ENCODE results near the gene GSTT4.
"Not testable (repeated sequence)": the region's sequence is repeated elsewhere in the genome, so short reads cannot be mapped to it uniquely, and the experiment has no call there.

GSTT4 gene

DNA sequence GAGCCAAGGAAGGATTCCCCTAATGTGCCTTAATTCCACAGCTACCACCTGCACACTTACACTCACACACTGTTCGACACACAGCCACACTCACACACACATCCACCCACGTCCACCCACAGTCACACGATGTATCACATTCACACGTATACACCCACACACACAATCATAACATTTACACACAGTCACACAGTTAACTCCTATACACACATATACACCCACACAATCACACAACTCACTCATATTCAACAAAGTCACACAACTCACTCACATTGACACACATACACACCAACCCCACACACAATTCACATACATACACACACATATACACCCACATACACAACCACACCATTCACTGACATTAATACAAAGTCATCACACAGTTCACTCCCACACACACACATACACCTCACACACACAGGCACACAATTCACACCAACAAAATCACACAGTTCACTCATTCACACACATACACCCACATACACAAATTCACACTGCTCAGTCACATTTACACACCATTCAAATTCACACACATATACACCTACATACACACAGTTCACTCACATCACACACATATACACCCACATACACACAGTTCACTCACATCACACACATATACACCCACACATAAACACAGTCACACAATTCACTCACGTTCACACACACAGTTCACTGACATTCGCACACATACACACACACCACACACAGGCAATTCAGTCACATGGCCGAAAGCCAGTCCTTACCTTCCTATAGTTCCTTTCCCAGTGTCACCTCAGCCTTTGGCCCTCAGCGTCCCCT, 50.9 kb downstream of the GSTT4 start:
- not testable (repeated sequence) for DNase-seq (ENCODE audit: low read depth in 4 of 4, low spot score in 1 of 4)

DNA sequence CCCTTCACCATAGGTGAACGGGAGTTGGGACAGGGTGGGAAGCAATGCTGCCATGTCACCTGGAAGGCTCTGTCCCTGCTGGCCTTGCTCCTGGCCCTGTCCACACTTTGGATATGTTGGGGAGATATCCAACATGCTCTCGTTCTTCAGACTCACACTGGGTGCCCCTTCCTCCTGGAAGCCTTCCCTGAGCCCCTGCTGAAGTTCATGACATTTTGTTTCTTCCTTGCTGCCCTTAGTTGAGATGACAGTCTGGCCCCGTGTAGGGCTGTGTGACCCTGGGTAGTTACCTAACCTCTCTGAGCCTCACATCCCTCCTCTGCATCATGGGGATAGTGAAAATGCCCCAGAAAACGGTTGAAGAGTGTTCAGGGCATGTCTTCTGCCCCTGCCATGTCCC, 51.8 kb downstream of the GSTT4 start:
- not testable (repeated sequence) for DNase-seq (ENCODE audit: low read depth in 4 of 4, low spot score in 1 of 4)

DNA sequence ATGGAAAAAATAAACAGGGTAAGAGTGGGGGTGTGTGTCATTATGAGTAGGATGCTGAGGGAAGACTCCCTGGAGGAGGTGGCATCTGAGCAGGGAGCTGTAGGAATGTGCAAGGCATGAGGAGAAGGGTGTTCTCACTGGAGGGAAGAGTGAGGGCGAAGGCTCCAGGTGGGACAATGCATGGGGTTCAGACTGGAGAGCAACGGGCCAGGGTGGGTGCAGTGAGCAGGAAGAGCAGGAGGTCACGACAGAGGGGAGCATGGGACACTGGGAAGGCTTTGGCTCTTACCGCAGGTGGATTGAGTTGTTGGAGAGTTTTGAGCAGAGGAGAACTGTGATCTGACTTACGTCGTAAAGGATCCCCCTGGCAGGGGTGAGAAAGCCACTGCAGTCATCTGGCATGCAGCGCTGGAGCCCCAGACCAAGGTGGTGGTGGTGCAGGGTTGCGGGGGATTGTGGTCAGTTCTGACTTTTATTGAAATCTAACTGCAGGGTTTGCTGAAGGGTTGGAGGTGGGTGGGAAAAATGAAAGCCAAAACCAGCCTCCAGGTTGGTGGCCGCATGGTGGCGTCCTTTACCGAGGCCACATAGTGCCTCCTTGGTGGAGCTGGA, 52.4 kb downstream of the GSTT4 start:
- not testable (repeated sequence) for DNase-seq (ENCODE audit: low read depth in 4 of 4, low spot score in 1 of 4)

DNA sequence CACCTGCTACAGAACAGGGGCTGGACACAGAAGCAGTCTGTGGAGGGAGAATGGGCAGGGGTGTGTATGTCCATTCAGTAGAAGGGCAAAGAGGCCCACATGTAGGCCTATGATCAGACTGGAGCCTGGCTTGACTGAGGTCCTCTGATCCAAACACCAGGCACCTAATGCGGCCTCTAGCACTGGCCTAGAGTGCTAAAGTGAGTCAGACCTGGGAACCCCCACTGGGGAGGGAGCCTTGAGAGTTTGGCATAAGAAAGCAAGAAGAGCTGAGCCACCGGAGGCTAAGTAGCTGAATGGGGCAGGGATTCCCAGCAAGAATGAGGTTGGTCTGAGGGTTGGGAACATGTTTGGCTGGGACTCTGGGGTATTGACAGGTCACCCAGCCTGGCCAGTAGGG, 53.9 kb downstream of the GSTT4 start:
- DNase-seq (ENCODE audit: low read depth in 4 of 4, low spot score in 1 of 4): not testable (repeated sequence)

DNA sequence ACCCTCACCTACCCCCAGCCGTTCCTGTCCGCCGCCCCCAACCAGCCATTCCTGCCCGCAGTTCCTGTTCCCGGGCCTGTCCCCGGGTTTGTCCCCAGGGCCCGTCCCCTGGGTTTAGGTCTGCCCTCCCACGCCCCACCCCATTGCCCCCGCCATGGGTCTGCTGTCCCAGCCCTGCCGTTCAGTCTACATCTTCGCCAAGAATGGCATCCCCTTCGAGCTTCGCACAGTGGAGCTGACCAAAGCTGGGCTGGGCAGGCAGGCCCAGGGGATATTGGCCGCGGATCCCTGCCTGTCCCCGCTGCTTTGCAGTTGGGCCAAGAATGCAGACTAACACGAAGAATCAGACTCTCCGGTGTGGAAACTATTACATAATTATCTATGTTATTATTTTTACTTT, 55.5 kb downstream of the GSTT4 start:
- DNase-seq (ENCODE audit: low read depth in 4 of 4, low spot score in 1 of 4): not testable (repeated sequence)
